Measurements from ENCODE around the gene NIPSNAP3A.

GRCh38 chr9:104802906-104803305 is 55.4 kb downstream of the NIPSNAP3A start:
- TF ChIP-seq FOSL1 (IDR thresholded peaks at IDR 0.05; ENCODE audit: low read depth): no peak
- no peak for TF ChIP-seq CTCF (IDR thresholded peaks at IDR 0.05 in 2 of 3, conservative IDR thresholded peaks at IDR 0.05 in 1 of 3; ENCODE audit: borderline replicate concordance in 1 of 3, insufficient read depth in 1 of 3, low read depth in 2 of 3, low read length in 2 of 3)
- no peak for TF ChIP-seq CEBPB (IDR thresholded peaks at IDR 0.05; ENCODE audit: low read depth)
- TF ChIP-seq SRF (IDR thresholded peaks at IDR 0.05; ENCODE audit: low read depth): no peak
- no peak for TF ChIP-seq ZNF274 (IDR thresholded peaks at IDR 0.05; ENCODE audit: low read depth, low read length)
- TF ChIP-seq YY1 (IDR thresholded peaks at IDR 0.05; ENCODE audit: extremely low read depth, insufficient replicate concordance, low read depth, low read length): no peak
- TF ChIP-seq RAD21 (IDR thresholded peaks at IDR 0.05; ENCODE audit: low read depth): no peak
- TF ChIP-seq TCF7L2 (IDR thresholded peaks at IDR 0.05; ENCODE audit: borderline replicate concordance, extremely low read depth, insufficient read depth, insufficient read length): no peak

All from HCT116 (cell line).